ENCODE results near the gene LOC128125822.
A peak's percentile ranks its signal among the peaks of the same experiment; 100 is the strongest.
"Not testable (repeated sequence)": the region's sequence is repeated elsewhere in the genome, so short reads cannot be mapped to it uniquely, and the experiment has no call there.

The LOC128125822 gene

DNA sequence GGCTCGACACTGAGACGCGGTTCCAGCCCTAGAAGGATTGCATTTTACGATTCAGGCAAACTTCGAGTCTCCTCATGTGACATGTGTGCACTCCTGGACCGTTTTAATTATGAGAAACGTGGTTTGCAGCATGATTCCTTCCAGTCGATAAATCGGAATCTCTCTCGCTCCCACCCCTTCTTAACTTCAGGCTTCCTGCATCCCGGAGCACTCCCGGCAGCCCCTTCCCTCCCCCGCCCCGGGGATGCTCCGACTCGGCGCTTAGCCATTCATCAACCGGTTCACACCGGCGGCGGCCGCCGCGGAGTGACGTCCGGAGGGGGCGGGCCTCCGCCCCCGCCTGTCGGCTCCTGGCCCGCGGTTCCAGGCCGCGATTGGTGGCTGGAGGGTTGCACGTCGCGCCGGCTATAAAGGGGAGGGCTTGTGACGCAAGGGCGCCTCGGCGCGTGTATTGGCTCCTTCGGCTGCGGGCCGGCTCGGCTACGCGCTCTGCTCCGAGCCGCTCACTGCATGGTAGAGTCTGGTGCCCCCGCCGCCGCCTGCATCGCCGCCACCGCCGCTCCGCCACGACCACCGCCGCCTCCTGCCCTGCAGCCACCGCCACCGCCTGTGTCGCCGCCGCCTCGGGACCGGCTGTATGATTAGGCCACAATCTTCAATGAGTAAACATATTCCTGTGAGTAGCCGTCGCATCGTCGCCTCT, at the start of gene LOC128125822, which contains the start of gene PTP4A1:
Gene LOC128125822, plus strand, starts transcription at position 437 of the 703 bp plus-strand sequence.
Gene PTP4A1, plus strand, starts transcription at position 437 of the 703 bp plus-strand sequence. CDS start 4,401 bp downstream, outside the sequence.
- peak; percentile 95 for DNase-seq (ENCODE audit: low spot score)

DNA sequence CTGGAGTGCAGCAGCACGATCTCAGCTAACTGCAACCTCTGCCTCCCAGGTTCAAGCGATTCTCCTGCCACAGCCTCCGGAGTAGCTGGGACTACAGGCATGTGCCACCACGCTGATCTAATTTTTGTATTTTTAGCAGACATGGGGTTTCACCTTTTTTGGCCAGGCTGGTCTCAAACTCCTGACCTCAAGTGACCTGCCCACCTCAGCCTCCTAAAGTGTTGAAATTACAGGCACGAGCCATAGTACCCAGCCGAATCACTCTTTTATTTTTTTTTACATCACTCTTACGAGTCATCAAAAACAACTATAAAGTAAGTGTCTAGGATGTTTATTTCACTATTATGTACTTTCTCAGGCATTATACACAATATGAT, 49.4 kb upstream of the LOC128125822 start:
- not testable (repeated sequence) for DNase-seq (ENCODE audit: low spot score)

DNA sequence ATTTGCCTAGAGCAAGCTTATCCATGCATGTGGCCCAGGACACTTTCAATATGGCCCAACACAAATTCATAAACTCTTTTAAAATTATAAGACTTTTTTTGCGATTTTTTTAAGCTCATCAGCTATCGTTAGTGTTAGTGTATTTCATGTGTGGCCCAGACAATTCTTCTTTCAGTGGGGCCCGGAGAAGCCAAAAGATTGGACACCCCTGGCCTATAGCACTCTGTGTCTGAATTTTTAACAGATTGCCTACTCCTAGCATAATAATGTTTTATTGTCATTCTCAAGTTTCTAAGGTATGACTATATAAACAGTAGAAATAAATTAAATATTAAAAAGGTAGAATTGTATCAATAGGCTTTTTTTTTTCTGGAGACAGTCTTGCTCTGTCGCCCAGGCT, 48.6 kb upstream of the LOC128125822 start:
- no peak for DNase-seq (ENCODE audit: low spot score)

DNA sequence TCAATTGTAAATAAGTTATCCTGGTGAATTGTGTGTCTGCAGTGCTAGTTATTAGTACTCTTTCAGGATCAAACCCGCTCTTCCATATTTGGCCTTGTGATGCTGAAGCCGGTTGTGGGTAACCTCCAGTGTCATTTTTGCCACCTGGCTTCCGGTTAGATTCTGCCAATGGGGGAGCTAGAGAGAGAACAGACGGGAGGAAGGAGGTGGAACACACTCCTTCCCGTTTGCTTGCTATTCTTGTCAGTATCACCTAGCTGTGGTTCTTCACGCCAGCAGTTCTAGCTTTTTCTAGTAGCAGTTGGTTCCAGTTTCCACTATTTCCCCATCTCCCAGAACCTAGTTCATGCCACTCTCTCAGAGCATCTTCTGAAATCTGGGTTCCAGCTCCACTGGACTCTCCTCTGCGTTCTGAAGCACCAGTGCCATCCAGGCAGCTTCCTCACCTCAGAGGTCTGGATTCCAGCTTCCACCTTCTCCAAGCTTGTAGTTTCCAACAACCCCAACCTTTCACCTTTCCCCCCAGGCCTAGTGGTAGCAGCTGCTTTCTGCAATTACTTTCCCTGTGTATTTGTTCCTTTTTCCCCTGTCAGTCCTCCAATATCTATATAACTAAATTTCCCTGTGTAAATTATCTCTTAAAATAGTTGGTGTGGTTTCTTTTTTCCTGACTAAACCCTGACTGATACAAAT, 46.9 kb upstream of the LOC128125822 start:
- DNase-seq (ENCODE audit: low spot score), result no peak

DNA sequence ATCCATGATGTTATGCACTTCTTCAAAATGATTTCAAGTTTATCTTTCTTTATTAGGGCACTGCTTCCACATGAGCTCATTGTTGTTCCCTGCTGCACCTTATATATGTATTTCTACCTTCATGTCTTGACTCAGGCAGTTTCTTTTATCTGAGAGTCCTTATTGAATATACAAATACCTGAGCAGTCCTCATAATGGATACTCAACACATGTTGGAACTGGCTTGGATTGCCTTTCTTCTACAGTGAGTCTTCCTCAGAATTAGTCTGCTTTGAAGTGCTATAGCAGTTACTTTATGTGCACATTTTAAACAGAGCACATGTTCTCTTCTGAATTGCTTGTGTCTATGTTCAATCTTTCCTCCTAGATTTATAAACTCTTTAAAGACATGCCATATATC, 45.3 kb upstream of the LOC128125822 start:
- DNase-seq (ENCODE audit: low spot score), result no peak

DNA sequence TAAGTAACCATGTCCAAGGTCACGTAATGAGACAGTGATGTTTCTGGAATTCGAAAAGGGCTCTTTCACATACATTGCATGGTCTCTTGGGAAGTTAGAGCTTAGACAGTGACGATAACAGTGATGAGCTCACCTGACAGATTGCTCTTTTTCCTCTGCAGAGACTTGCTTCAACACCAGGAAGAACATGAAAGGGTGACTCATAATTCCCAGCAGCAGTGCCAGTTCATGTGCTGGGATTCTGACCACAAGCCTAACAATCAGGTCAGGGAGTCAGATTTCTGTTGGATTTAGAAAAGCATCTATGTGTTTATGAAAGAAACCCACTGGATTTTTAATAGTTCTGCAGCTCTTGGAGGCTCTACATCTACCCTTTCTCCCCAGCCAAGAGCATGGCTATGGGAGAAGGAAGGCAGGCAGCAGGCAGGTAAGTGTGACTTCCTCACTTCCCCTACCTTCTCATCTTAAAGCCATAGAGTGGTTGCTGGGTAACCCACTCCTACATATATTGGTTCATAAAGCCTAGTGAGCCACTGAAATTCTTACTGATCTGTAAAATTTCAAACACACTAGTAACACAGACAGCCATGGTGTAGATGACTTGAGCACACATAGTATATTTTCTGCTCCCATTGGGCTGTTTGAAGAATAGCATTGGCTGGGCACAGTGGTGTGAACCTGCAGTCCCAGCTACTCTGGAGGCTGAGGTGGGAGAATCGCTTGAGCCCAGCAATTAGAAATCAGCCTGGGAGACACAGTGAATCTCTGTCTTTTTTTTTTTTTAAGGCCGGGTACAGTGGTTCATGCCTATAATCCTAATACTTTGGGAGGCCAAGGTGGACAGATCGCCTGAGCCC, 44.4 kb upstream of the LOC128125822 start:
- peak; percentile 59 for DNase-seq (ENCODE audit: low spot score)

DNA sequence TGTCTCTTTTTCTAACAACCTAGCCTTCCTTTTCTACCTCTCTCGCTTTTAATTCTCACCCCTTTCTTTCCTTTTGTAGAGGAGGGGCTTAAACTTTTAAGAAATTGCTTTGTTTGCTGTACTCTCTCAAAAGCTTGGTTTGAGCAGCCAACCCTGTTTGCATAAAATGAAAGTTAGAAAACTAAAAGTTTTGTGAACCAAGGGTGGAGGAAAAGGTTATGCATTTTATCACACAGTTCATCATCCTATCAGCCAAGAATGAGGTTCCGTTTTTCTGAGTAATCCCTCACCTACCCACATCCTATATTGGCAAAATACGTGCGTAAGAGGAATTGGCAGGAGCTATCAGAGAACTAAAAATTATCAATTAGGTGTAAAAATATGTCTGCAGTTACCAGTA, 42.8 kb upstream of the LOC128125822 start:
- DNase-seq (ENCODE audit: low spot score), result no peak

DNA sequence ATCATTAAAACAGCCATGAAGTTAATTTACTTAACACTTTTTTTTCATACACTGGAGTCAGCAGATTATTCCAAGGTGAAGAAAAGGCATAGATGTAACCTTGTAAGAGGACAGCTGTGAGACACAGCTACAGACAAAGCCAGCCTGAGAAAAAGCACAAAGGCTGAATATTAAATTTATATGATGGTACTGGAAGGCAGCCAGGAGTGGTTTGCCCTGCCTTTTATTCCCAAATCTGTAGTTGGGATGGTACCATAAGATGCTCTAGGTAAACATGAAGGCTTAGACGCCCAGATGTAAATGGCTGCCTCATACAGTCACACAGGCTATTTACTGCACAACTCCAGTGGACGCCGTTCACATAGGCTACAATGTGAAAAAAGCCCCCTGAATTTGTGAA, 42.1 kb upstream of the LOC128125822 start:
- no peak for DNase-seq (ENCODE audit: low spot score)

DNA sequence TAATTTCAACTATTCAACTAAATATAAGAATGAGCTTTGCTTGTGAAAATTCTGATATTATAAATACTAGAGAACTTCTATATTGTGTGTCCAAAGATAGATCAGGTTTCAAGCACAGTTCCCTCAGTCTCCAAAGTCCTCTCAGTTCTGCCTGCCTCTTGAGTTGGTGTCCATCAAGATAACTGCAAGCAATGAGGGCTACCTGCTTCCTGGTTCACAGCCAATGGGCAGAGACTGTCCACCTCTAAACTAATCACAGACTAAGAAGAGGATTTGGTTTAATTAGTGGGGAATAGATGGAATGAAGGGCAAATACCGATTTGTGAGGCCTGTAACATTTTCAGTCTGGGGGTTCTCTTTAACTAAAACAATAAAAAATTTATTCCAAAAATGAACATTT, 41.3 kb upstream of the LOC128125822 start:
- no peak for DNase-seq (ENCODE audit: low spot score)

DNA sequence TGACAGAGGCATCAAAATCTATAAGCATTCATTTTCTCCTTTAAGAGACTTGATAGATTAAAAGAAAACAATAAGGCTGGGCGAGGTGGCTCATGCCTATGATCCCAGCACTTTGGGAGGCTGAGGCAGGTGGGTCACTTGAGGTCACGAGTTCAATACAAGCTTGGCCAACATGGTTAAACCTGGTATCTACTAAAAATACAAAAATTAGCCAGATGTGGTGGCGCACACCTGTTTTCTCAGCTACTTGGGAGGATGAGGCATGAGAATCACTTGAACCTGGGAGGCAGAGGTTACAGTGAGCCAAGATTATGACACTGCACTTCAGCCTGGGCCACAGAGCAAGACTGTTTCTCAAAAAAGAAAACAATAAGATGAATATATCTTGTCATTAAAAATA, 39.3 kb upstream of the LOC128125822 start:
- DNase-seq (ENCODE audit: low spot score), result no peak

DNA sequence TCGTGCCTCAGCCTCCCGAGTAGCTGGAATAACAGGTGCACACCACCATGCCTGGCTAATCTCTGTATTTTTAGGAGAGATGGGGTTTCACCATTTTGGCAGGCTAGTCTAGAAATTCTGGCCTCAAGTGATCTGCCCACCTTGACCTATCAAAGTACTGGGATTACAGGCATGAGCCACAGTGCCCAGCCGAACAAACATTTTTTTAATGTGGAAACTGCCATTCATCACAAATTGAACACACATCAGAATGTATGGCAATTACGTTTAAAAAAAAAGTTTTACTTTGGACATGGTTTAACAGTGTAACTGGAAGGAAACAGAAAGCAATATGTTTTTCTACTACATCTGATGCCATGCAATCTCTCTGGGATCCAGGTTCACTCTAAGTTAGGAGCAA, 38.3 kb upstream of the LOC128125822 start:
- no peak for DNase-seq (ENCODE audit: low spot score)

DNA sequence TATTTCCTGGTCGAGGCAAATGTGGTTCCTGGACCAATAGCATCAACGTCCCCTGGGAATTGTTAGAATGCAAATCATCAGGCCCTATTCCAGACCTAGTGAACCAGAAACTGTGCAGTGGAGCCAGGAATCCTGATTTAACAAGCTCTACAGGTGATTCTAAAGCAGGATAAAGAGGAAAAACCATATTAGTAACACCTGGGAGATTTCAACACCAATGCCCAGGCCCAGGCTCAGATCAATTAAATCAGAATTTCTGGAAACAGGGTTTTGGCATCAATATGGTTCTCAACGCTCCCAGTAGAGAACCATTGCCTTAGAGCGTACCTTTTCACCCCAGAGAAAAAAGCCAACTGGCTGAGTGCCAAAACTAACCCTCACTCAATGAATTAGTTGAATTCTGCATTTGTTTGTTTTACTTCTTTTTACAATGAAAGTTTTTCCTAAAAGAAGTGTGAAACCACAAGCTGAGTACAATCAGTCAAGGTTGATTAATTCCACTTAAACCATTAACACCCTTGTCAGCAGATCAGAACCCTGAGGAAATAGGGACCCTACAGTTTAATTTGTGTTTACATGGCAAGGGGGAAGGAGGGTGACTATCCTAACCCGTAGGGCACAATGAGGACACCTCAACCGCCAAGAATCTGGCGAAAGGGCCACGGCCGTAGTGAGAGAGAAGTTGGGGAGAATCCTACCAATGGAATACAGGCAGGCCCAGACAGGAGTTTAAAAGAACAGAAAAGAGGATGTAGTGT, 34.9 kb upstream of the LOC128125822 start:
- DNase-seq (ENCODE audit: low spot score), result no peak

DNA sequence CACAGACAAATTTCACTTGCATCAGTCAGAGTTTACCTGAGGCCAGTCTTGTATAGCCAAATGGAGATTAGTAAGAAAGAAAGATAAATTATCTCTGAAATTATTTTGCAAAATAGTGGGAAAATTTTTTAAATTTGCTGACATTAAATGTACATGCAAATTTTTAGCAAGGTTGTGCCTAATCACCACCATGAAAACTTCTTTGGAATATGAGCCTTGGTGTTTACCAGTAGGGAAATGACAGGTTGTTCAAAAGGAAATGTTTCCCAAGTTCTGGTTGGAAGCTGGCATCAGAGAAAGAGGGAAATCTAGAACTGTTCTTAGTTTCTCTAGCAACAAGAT, 34.4 kb upstream of the LOC128125822 start:
- DNase-seq (ENCODE audit: low spot score), result no peak

DNA sequence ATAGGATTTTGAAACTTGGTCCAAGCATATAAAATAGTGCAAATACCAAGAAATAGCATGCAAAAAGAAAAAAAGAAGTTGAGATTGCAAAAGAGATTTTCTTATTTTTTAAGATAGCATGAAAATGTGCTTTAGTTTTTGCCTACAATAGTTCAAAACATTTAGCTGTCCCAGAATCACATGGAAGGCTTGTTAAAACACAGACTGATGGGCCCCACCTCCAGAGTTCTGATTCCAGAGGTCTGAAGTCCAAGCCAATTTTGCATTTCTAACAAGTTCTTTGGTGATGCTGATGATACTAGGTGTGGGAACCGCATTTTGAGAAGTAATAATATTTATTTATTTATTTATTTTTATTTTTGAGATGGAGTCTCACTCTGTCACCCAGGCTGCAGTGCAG, 33.7 kb upstream of the LOC128125822 start:
- no peak for DNase-seq (ENCODE audit: low spot score)

DNA sequence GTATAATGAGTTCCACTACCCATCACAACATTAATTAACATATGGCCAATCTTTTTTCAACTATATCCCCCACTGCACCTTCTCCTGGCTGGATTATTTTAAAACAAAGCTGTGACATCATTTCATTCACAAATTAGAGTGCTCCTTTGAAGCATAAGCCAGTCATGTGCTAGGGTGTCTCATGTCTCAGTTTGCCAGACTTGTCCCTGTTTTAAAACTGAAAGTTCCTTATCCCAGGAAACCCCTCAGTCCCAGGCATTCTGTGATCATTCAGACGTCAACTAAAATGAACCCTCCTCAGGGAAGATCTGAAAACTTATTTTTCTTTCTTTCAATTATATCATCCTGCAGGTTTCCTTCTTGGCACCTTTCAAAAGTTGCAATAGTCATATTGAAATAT, 29.3 kb upstream of the LOC128125822 start:
- DNase-seq (ENCODE audit: low spot score), result no peak

DNA sequence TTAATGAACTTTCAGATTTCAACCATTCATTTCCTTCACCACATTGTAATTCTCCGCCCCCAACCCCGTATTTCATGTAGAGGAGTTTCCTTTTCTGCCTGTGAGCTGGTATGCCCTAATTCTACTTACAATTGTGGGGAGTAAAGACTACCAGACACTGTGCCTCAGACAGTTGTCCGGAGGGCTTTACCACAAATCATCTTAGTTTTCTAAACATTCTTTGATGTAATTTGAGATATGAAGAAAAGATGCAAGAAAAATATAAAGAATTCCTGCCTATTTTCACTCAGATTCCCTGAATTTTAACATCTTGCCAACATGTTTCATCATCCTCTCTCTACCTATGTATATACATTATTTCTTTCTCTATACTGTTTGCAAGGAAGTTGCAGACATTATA, 28.3 kb upstream of the LOC128125822 start:
- no peak for DNase-seq (ENCODE audit: low spot score)

DNA sequence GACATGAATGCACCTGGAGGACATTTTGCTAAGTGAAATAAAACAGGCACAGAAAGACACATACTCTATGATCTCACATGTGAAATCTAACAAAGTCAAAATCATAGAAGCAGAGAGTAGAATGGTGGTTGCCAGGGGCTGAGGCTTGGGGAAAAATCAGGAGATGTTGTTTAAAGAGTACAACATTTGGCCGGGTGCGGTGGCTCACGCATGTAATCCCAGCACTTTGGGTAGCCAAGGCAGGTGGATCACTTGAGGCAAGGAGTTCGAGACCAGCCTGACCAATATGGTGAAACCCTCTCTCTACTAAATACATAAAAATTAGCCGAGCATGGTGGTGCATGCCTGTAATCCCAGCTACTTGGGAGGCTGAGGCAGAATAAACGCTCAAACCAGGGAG, 26.0 kb upstream of the LOC128125822 start:
- DNase-seq (ENCODE audit: low spot score), result no peak

DNA sequence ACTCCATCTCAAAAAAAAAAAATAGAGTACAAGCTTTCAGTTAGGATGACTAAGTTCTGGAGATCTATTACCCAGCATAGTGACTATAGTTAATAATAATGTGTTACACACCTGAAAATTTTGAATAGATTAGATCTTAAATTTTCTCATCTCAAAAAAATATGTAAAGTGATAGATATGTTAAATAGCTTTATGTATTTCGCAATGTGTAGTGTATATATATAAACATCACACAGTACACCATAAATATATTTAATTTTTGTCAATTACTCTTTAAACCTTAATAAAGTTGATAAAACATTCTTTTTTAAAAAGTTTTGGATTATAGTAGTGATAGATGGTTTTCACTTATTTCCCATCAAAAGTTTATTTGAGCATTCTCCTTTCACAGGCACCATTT, 25.6 kb upstream of the LOC128125822 start:
- DNase-seq (ENCODE audit: low spot score), result no peak

DNA sequence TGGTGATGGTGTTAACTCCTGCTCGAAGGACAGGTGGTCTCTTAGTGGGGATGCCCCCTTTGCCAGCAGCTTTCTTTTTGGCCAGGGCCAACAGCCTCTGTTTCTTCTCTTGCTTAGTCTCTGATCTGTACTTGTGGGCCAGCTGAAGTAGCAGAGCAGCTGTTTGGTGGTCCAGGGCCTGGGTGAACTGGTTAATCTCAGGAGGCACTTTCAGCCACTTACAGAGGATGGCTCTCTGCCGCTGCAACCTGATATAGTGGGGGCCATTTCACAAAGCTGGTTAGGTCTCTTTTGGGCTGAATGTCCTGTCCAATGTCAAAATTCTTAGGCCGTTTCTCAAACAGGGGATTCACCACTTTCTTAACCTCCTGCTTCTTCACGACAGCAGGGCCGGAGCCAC, 23.2 kb upstream of the LOC128125822 start:
- DNase-seq (ENCODE audit: low spot score), result no peak

DNA sequence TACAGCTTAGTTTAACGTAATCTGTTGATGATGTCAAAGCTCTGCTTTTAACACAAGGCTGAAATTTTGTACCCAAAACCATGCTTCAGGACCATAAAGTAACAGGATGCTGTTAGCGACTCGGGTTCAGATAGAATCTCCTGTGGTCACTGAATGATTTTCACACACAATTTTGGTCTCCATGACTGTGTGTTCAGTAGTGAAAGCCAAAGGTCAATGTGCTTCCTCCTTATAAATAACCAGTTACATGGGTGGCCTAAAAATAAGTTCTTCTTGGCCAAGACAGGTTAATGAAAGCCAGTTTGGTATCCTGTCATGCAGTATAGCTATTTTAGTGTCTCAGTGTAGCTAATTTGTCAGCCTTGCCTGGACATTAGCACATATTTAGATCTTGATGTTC, 19.1 kb upstream of the LOC128125822 start:
- DNase-seq (ENCODE audit: low spot score), result no peak

DNA sequence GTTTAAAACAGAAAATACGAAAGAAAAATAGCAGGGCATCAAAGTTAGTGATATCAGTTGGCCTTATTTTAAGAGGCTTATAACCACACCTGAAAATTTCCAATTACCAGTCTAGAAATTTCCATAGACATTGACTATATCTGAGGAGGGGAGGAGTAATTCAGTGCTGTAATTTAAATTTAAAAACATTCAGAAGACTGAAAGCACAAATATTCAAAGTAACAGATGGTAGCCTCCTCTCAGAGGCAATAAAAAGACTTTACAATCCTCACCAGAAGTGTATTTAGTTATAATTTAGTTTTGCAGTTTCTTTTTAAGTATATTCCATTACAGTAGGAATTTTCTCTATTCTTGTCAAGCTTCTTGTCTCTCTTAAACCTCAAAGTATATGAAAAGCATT, 18.4 kb upstream of the LOC128125822 start:
- no peak for DNase-seq (ENCODE audit: low spot score)

DNA sequence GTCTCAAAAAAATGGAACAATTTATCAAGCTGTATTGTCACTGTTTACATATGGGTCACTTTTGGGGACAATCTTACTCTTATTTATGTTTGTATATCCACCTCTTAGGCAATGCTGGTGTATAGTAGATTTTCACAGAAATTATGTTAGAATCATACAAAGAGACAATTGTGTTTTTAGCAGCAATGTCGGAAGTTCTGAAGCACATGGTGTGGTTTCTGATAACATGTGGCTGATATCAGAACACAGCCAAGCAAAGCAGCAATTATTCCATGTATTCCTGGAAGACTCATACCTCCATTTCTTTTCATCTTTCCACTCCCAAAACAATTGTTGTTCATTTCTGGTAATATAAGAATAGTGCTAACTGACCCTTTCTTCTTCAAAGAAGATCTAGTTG, 17.5 kb upstream of the LOC128125822 start:
- no peak for DNase-seq (ENCODE audit: low spot score)

Data from HT-29 (cell line).